Mesodermal cell (in vitro differentiated cells): ENCODE data around the gene MYBPH.

Experiments used
- H3K27ac ChIP-seq: 2 replicates; pipeline ENCODE4 v1.7.0; 2013; ENCODE audit warnings: mild to moderate bottlenecking, low read depth, low read length, moderate library complexity; ENCODE audit not compliant: severe bottlenecking
- H3K36me3 ChIP-seq: 2 replicates; pipeline ENCODE4 v1.7.1; 2013; ENCODE audit warnings: mild to moderate bottlenecking, low read length, moderate library complexity; ENCODE audit not compliant: control insufficient read depth, insufficient read depth
- H3K4me1 ChIP-seq: one replicate; pipeline ENCODE4 v1.7.1; 2013; ENCODE audit warnings: mild to moderate bottlenecking, low read length; ENCODE audit not compliant: insufficient read depth, control insufficient read depth, poor library complexity, severe bottlenecking
- H3K4me3 ChIP-seq: 2 replicates; pipeline ENCODE4 v1.7.0; 2013; ENCODE audit warnings: low read length, control low read depth, mild to moderate bottlenecking; ENCODE audit not compliant: insufficient read depth, poor library complexity, severe bottlenecking; ENCODE audit errors: extremely low read depth
- H3K9me3 ChIP-seq: 2 replicates; pipeline ENCODE4 v1.7.1; 2013; ENCODE audit warnings: mild to moderate bottlenecking, low read length, moderate library complexity; ENCODE audit not compliant: control insufficient read depth
- WGBS, 2 experiments: methylation state at CpG; one replicate each; pipeline ENCODE4 v1.1.5; 2013; ENCODE audit warnings: missing lambda C conversion rate in 2 of 2; ENCODE audit not compliant: insufficient coverage in 2 of 2; 5-methylcytosine and 5-hydroxymethylcytosine counted together

Gene MYBPH

DNA sequence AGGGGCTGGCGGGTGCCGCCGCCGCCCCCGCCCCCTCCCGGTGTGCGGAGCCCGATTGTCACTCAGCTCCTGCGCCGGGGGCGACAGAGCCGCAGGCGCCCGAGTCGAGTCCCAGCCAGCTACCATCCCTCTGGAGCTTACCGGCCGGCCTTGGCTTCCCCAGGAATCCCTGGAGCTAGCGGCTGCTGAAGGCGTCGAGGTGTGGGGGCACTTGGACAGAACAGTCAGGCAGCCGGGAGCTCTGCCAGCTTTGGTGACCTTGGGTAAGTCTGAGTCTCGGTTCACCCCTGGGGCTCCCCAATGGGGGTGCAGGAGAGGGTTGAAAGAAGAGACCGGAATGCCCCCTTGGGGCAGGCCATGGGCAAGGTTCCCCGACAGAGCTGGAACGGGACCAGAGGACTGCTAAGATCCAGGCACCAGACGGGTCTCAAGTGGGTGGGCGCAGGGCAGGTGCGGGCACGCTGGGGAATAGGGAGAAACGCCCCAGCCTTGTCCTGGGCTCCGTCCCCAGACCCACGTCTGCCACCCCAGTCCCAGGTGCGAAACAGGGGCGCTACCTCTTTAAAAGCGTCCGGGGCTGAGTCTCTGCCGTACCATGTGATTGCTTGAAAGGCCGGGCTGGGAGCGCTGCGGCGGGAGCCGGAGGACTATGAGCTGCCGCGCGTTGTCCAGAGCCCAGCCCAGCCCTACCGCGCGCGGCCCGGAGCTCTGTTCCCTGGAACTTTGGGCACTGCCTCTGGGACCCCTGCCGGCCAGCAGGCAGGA lies 47.8 kb downstream of the MYBPH start, which contains the start of gene ADORA1:
ADORA1 (plus strand) TSS at position 61 of the 765 bp plus-strand sequence. CDS start 1,116 bp downstream, outside the sequence.
- 1% methylated on average over 39 to 42 of the region's 51 CpGs for WGBS, 2 experiments
- Histone ChIP-seq H3K36me3 (peaks cover 15% of the 10 kb centered on the region), H3K27ac (peak within 1 kb of the TSS; percentile 10), H3K4me1 (peaks cover 33% of the 10 kb centered on the region), H3K9me3 (no peaks in the 10 kb centered on the region), H3K4me3 (peak within 1 kb of the TSS; percentile 43)

DNA sequence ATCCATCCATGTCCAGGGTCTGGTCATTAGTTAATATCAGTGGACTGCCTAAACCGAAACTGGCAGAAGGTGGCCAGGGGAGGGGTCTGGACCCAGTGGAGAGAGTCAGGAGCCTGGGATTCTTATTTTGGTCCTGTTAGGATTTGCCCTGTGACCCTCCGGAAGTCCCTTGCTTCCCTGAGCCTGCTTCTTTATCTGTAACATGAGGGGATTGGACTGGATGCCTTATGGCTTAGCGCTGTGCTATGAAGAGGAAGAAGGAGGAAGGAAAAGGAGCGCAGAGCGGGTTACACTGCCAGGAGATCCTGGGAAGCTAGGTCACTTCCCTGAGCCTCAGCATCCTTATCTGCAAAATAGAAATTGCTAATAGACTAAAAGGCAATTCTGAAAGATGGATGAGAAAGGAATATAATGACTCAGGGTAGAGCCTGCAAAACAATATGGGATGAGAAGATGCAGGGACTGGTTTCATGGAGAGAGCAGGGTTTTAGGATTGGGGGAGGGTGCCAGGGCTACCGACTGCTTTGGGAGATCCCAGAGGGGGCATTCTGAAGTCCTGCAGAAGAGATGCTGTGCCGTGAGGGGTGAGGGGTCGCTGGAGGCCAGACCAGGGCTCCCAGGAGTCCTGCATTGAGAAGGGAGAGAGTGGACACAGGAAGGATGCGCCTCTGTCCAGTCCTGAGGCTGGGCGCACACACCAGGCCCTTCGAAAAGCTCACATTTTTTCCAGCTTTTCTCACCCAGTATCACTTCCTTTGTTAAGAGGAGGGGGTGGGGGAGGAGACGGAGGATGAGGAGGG lies 48.6 kb downstream of the MYBPH start:
- 44 to 52% methylated on average over 6 to 8 of the region's 12 CpGs for WGBS, 2 experiments
- Histone ChIP-seq H3K9me3 (no peaks in the 10 kb centered on the region), H3K36me3 (peaks cover 11% of the 10 kb centered on the region), H3K4me1 (peaks cover 31% of the 10 kb centered on the region), H3K27ac (peak overlapping the region; percentile 3), H3K4me3 (peak overlapping the region; percentile 43)

DNA sequence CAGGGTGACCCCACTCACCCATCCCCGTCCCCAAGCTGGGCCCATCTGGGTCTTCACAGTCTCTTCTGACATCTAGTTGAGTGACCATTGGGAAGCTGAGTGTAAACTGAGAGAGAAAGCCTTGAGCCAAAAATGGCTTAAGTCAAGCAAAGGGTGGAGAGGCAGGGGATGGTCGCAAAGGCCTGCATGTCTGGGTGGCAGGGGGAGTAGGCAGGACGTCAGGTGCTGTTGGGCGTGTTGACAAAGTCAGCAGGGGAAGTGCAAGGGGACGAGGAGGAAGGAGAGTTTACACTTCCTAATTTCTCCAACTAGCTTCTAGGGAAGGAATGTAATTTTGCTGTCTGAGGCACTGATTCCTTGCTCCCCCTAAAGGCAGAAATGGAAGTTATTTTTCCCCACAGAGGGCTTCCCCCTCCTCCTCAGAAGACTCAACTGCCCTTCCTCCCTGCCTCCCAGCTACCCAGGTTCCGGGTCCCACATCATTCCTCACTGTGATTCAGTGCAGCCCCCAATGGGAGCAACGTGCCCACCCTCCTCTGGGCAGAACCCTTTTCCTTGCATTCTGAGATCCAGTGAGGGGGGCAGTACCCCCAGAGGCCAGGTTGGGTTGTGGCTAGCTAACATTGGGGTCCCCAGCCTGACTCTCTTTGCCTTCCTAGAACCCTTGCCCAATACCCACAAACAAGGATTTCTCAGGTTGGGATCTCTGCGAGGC lies 49.3 kb downstream of the MYBPH start:
- WGBS, 2 experiments, result 32 to 34% methylated on average over 5 to 7 of the region's 8 CpGs

DNA sequence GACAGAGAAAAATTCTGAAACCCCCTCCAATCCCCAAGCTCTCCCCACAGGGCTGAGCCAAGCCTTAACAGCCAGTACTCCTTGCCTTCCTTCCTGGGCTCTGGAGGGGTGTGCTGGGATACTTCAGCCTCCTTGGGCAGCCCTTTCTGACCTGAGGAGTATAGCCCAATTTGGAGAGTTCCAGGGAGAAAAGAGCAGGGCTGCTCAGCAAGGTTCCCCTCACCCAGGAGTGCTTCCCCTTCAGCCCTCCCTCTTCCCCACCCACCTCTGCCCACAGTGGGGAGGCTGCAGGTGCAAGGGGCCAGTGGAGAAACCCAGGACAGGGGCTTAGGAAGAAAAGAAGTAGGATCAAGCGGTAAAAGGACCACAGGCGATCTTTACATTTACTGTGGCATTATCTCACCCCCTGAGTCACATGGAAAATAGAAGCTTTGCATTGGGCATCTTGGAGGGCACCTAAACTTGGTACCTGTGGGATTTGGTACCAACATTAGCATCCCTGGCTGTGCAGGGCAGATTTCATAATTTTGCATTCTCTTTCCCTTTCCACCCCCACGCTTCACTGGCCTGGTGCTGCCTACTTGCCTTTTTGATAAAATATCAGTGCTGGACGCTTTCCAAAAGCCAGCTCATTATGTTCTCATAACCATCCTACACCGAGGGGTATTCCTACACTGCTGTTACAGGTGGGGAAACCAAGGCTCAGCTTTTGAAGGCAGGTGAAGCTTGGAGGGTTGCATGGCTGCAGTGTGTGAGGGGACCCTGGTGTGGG lies 50.9 kb downstream of the MYBPH start:
- Histone ChIP-seq H3K9me3 (no peaks in the 10 kb centered on the region), H3K36me3 (peaks cover 3% of the 10 kb centered on the region), H3K27ac (no peak overlapping the region), H3K4me3 (no peak overlapping the region), H3K4me1 (peaks cover 36% of the 10 kb centered on the region)
- WGBS, 2 experiments, result 94 to 95% methylated on average over 2 to 5 of the region's 5 CpGs

More for the DNA sequence above, 49.3 kb downstream of the MYBPH start:
- H3K27ac ChIP-seq, result no peak overlapping the region
- no peaks in the 10 kb centered on the region for H3K9me3 ChIP-seq
- H3K4me1 ChIP-seq, result peaks cover 32% of the 10 kb centered on the region
- peaks cover 10% of the 10 kb centered on the region for H3K36me3 ChIP-seq
- peak overlapping the region; percentile 43 for H3K4me3 ChIP-seq

DNA sequence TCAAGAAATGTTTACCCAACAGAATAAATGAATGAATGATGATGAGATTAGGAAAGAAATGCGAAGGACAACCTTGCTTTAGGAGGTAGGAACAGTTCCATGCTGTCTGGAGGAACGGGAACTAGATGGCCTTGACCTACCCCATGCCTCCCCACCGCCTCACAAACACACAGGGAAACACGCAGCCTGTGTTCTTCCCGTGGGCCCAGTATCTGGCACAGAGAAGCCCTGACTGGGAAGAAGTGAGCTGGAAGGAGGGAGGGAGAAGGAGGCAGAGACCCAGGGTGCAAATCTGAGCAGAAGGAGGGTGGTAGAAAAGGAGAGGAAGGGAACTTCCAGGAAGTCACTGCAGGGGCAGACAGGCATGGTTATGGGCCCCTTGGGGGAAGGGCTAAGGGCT lies 51.6 kb downstream of the MYBPH start:
- H3K4me1 ChIP-seq, result peaks cover 35% of the 10 kb centered on the region
- 58 to 76% methylated on average over 2 to 3 of the region's 5 CpGs for WGBS, 2 experiments

DNA sequence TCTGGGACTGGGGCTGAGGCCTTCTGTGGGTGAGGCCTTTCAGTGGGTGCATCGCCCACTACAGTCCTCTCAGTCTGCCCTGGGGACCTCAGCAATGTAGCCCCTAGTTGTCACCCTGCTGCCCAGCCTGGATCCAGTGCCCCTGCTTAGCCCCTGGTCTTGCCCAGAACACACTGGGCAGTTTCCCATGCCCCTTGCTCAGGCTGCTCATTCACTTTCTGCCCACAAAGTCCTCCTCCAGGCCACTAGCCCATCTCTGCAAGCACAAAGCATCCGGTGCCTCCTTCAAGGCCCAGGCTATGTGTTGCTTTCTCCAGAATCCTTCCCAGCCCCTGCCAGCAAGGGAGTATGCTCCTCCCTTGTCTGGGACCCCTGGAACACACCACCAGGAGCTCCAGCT lies 53.5 kb downstream of the MYBPH start:
- Histone ChIP-seq H3K4me3 (no peak overlapping the region), H3K36me3 (no peaks in the 10 kb centered on the region), H3K27ac (no peak overlapping the region), H3K4me1 (peaks cover 32% of the 10 kb centered on the region), H3K9me3 (no peaks in the 10 kb centered on the region)
- WGBS, 2 experiments, result 90 to 93% methylated on average over 2 of the region's 2 CpGs

More for the DNA sequence above, 51.6 kb downstream of the MYBPH start:
- Histone ChIP-seq H3K27ac (no peak overlapping the region), H3K9me3 (no peaks in the 10 kb centered on the region), H3K36me3 (no peaks in the 10 kb centered on the region), H3K4me3 (no peak overlapping the region)

DNA sequence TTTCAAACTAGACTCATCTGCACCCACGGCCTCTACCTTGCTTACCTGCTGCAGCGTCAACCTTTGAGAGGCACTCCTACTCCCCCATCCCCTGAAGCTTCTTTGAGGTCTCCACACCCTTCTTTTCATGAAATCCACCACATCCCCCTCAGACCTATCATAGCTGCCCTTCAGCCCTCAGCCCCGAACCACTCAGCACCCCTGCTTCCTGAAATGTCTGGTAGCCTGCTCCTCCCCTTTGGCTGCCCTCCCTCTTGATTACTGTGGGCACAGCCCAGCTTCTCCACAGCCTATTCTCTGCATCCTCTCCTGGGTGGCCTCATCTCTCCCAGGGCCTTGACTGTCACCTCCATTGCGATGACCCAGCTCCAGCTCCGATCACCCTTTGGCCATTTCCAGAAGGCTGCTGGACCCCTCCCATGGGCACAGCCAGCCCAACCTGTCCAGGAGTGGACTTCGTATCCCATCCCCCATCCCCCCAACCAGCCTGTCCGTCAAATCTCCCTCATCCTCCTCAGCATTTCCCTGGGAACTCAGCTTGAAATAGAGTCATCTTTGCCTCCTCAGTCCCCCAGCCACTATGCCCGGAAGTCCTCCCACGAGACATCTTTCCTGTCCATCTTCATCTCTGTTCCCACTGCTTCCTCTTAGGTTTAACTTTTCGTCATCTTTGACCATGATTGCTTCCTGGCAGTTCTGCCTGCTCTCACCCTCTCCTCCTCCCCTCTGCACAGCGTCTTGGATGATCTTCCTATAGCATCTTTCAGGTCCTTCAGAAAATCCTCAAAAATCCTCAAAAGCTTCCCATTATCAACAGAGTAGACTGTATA lies 54.2 kb downstream of the MYBPH start:
- Histone ChIP-seq H3K9me3 (no peaks in the 10 kb centered on the region), H3K4me1 (peaks cover 24% of the 10 kb centered on the region), H3K4me3 (no peak overlapping the region), H3K36me3 (no peaks in the 10 kb centered on the region), H3K27ac (no peak overlapping the region)
- 88 to 93% methylated on average over 10 to 11 of the region's 11 CpGs for WGBS, 2 experiments

DNA sequence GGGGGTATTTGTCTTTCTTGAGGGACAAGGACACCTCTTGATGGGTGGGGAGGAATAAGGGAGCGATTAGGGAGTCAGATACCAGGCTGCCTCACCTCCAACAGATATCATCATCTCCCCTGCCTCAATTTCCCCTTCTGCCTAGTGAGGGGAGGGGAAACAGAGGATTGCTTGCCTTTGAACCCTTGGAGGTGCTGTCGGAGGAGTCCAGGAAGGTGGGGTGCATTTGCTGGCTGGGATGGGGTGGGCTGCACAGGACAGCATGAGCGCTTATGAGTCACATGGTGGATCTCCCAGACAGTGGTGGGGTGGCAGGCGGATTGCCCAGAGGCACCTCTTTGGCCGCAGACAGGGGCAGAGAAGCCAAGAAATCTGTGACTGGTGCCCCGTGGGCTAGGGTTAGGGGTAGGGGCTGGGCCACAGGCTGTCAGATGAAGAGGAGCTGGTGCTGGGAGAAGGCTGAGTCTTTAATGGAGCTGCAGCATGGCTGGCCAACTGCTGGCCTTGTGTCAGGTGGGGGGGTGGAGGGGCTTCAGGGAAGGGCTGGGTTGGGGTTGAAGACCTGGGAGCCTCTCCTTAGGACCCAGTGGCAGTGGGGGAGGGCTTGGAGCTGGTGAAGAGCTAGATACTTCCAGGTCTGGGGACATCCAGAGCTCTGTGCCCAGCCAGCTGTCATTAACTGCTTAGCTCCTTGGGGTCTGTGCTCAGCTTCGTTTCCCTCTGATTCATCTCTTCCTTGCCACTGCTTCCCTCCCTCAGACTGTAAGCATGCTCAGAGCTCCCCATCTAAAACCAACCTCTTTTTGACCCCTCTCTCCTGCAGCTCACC lies 55.1 kb downstream of the MYBPH start:
- Histone ChIP-seq H3K4me3 (no peak overlapping the region), H3K27ac (no peak overlapping the region), H3K4me1 (peaks cover 16% of the 10 kb centered on the region), H3K9me3 (no peaks in the 10 kb centered on the region), H3K36me3 (no peaks in the 10 kb centered on the region)
- 92 to 95% methylated on average over 2 to 5 of the region's 7 CpGs for WGBS, 2 experiments
